ENCODE data around the gene WDHD1.

DNA sequence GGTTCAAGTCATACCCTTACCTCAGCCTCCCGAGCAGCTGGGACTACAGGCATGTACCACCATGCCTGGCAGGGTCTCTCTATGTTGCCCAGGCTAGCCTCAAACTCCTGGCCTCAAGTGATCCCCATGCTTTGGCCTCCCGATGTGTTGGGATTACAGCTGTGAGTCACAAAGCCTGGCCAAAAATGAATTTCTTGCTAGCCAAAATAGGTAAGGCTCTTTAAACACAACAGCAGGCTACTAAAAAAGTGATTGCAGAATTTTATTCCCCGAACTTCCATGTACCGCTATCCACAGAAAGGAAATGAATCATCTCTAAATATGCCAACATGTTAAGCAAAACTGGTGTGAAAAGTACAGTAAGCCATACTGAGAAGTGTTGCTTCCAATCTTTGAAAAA lies 50.6 kb downstream of the WDHD1 start:
- TF ChIP-seq, protein P1, sequence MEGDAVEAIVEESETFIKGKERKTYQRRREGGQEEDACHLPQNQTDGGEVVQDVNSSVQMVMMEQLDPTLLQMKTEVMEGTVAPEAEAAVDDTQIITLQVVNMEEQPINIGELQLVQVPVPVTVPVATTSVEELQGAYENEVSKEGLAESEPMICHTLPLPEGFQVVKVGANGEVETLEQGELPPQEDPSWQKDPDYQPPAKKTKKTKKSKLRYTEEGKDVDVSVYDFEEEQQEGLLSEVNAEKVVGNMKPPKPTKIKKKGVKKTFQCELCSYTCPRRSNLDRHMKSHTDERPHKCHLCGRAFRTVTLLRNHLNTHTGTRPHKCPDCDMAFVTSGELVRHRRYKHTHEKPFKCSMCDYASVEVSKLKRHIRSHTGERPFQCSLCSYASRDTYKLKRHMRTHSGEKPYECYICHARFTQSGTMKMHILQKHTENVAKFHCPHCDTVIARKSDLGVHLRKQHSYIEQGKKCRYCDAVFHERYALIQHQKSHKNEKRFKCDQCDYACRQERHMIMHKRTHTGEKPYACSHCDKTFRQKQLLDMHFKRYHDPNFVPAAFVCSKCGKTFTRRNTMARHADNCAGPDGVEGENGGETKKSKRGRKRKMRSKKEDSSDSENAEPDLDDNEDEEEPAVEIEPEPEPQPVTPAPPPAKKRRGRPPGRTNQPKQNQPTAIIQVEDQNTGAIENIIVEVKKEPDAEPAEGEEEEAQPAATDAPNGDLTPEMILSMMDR (IDR thresholded peaks at IDR 0.05): no peak
- no peak for TF ChIP-seq POLR2A (IDR thresholded peaks at IDR 0.05)
